GM12878 (cell line): ENCODE results near the gene HMCN1. TPM values are rescaled to one million over a fixed set of nuclear protein-coding genes. Genes with fewer than 3 reads are reported as not detected.

Experiments used
- ATAC-seq: fragments of 200-7000 bp; cut with Tn5 transposase; 3 replicates; pipeline ENCODE4 v1.9.1; 2020; ENCODE audit warnings: mild to moderate bottlenecking, moderate library complexity
- BruUV-seq: library from RNA; stranded (reverse); fragments of 400-500 nt; replicated peaks from 2 replicates; lab custom pipeline; 2021; lab: Mats Ljungman, UMichigan
- CTCF ChIA-PET: fragments of 300-600 bp; sonication (Branson Sonifier 250); formaldehyde crosslinking; extraction: SDS; loops from one replicate; lab custom pipeline; 2021; ENCODE audit warnings: inconsistent platforms; lab: Yijun Ruan, JAX
- POLR2A ChIA-PET: fragments of 350-600 bp; formaldehyde crosslinking; extraction: SDS; loops from one replicate; lab custom pipeline; 2021; ENCODE audit warnings: inconsistent platforms; lab: Charles Lee
- RAD21 ChIA-PET: fragments of 300-600 bp; sonication (Branson Sonifier 250); formaldehyde crosslinking; loops from one replicate; lab custom pipeline; 2023; ENCODE audit warnings: antibody characterized with exemption; ENCODE audit not compliant: unreplicated experiment; lab: Charles Lee
- SMC1A ChIA-PET: fragments of 300-600 bp; sonication (Branson Sonifier 250); formaldehyde crosslinking; loops from one replicate; lab custom pipeline; 2023; ENCODE audit not compliant: unreplicated experiment, uncharacterized antibody; lab: Charles Lee
- DNase-seq: peaks from one replicate; pipeline ENCODE4 v3.0.0-alpha.2; 2011; ENCODE audit warnings: low read depth, low spot score
- FAIRE-seq: peaks from 3 replicates; lab custom pipeline; 2011; peaks lifted over from hg19 to GRCh38; lab: Jason Lieb, UNC
- H2AFZ ChIP-seq: 2 replicates; pipeline ENCODE4 v1.6.0; 2011; ENCODE audit warnings: low read depth, low read length, control low read depth; ENCODE audit not compliant: control insufficient read depth
- H3K27ac ChIP-seq: 2 replicates; pipeline ENCODE4 v1.5.1; 2011; ENCODE audit warnings: control low read depth; ENCODE audit not compliant: control insufficient read depth, insufficient read depth
- H3K27me3 ChIP-seq, 2 experiments: replicated peaks in 1 of 2; 2 replicates each; pipeline versions ENCODE4 v1.6.0 to v1.6.1; 2011; ENCODE audit warnings: low read length in 1 of 2; ENCODE audit not compliant: control insufficient read depth in 2 of 2, insufficient read depth in 2 of 2
- H3K36me3 ChIP-seq, 2 experiments: 2 replicates each; pipeline ENCODE4 v1.5.1; 2011; ENCODE audit warnings: low read length in 1 of 2; ENCODE audit not compliant: control insufficient read depth in 2 of 2, insufficient read depth in 2 of 2
- H3K4me1 ChIP-seq: 2 replicates; pipeline ENCODE4 v1.6.1; 2011; ENCODE audit warnings: mild to moderate bottlenecking, low read length, moderate library complexity, mixed read lengths; ENCODE audit not compliant: control insufficient read depth, insufficient read depth
- H3K4me2 ChIP-seq: 2 replicates; pipeline ENCODE4 v1.6.0; 2011; ENCODE audit warnings: control low read depth; ENCODE audit not compliant: control insufficient read depth, insufficient read depth
- H3K4me3 ChIP-seq: fragments of 200-600 bp; sonication (generic); 2 replicates; pipeline ENCODE4 v1.5.1; 2016
- H3K79me2 ChIP-seq: 2 replicates; pipeline ENCODE4 v1.6.0; 2011; ENCODE audit warnings: low read length; ENCODE audit not compliant: control insufficient read depth, insufficient read depth
- H3K9ac ChIP-seq: 2 replicates; pipeline ENCODE4 v1.8.0; 2011; ENCODE audit warnings: low read length, control low read depth, mixed read lengths; ENCODE audit not compliant: control insufficient read depth, insufficient read depth
- H3K9me3 ChIP-seq: replicated peaks from 3 replicates; pipeline ENCODE4 v1.5.1; 2011; ENCODE audit warnings: mild to moderate bottlenecking, low read length; ENCODE audit not compliant: control insufficient read depth, insufficient read depth
- H4K20me1 ChIP-seq: 2 replicates; pipeline ENCODE4 v1.6.0; 2011; ENCODE audit not compliant: control insufficient read depth, insufficient read depth
- BHLHE40 ChIP-seq, 2 experiments: fragments of 450-650 bp in 1 of 2; IDR thresholded peaks; 2 replicates each; pipeline ENCODE4 v1.6.1; 2011 to 2017; ENCODE audit warnings: low read depth in 2 of 2, borderline replicate concordance in 1 of 2, improper control_type of control experiment in 1 of 2, low read length in 1 of 2, mild to moderate bottlenecking in 1 of 2
- CEBPB ChIP-seq, 2 experiments: fragments of 150-350 bp in 1 of 2; IDR thresholded peaks; 2 replicates each; pipeline ENCODE4 v1.6.1; 2012 to 2014; ENCODE audit warnings: low read depth in 2 of 2, low read length in 2 of 2, borderline replicate concordance in 1 of 2, inconsistent platforms in 1 of 2
- CHD1 ChIP-seq: IDR thresholded peaks from 2 replicates; pipeline ENCODE4 v1.6.1; 2012; ENCODE audit warnings: low read depth, low read length, improper control_type of control experiment
- EZH2 ChIP-seq: IDR thresholded peaks from 2 replicates; pipeline ENCODE4 v1.6.1; 2012; ENCODE audit warnings: low read depth, mild to moderate bottlenecking, control low read depth, inconsistent platforms, low read length, borderline replicate concordance; ENCODE audit not compliant: control insufficient read depth
- WGBS: methylation state at CpG from one replicate; pipeline ENCODE4 v1.1.6; 2016; ENCODE audit warnings: low lambda C conversion rate; ENCODE audit not compliant: insufficient replicate concordance, insufficient coverage; ENCODE audit errors: missing lambda C conversion rate; 5-methylcytosine and 5-hydroxymethylcytosine counted together
- in situ Hi-C: fragments of 300-500 bp; cut with MboI; formaldehyde crosslinking; loops from 9 replicates; pipeline ENCODE4 v1.14.3; 2018; ENCODE audit warnings: mixed read lengths
- intact Hi-C: fragments of 100-400 bp; cut with micrococcal nuclease; formaldehyde crosslinking; loops from one replicate; pipeline ENCODE4 v1.14.2; 2022; ENCODE audit not compliant: unreplicated experiment
- polyA plus RNA-seq, 11 experiments: library from polyadenylated mRNA; depleted of rRNA in 4 of 11; unstranded in 6 of 11; stranded (reverse) in 5 of 11; fragments of >200 nt; fragmentation: Nextera tagmentation in 4 of 11; fragmentation: Illumina TruSeq in 1 of 11; extraction: Ambion mirVana in 4 of 11; extraction: Trizol in 1 of 11; gene quantifications; 1 replicate in 1 of 11; 2 replicates in 10 of 11; pipeline versions ENCODE4 v1.2.1 to v1.2.3, GENCODE V29; 2011 to 2016; ENCODE audit warnings: inconsistent platforms in 2 of 11, missing spikeins in 2 of 11, low read depth in 1 of 11
- total RNA-seq, 4 experiments: library from RNA; depleted of rRNA in 3 of 4; stranded (reverse); fragments of >200 nt in 3 of 4; fragmentation: Illumina TruSeq in 1 of 4; extraction: Trizol in 1 of 4; gene quantifications; 2 replicates each; pipeline versions ENCODE4 v1.2.1 to v1.2.3, GENCODE V29; 2013 to 2021

Gene HMCN1
- total and polyA plus RNA-seq, 10 of the 15 experiments (the other 5 are each of a cell fraction or from before 2014, with no cell fraction given) = under 0.01 to 0.07 TPM; not detected in 8

DNA sequence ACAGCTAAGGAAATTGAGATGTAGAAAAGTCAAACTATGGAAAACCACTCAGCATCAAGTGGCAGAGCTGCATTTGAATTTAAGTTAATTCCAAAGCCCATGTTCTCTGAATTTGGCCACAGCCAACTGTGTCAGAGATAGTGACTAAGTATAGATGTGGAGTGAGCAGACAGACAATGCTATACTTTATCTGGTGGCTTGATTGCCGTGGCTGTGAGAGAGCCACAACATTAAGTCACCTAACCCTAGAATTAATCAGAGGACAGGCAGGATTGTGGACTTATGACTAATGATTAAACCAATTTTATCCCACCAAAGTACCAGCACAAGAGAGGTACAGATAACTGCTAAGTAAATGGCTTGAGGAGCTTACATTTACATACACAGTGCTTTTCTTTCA is 431.1 kb downstream of the HMCN1 start:
- in situ Hi-C loops (no loop called here), intact Hi-C loops (loop anchor here (10.0 kb wide), 1 partner anchor 61 kb away; no protein-coding TSS in a partner anchor)
- no TSS peak for BruUV-seq
- H3K4me1 ChIP-seq = no peaks in the 10 kb centered on the region
- no peaks in the 10 kb centered on the region for H3K27me3 ChIP-seq
- ChIA-PET POLR2A (no interaction called here), RAD21 (no interaction called here), SMC1A (interaction anchor here (1.5 kb wide), 1 partner anchor 17 kb away, joined by 4 read pairs; no protein-coding TSS in a partner anchor), CTCF (interaction anchor here (0.6 kb wide), 1 partner anchor 70 kb away, joined by 3 read pairs; no protein-coding TSS in a partner anchor)
- no peak overlapping the region for H2AFZ ChIP-seq
- DNase-seq (no peak), ATAC-seq (no peak), FAIRE-seq (no peak)
- H4K20me1 ChIP-seq = no peaks in the 10 kb centered on the region
- no peaks in the 10 kb centered on the region for H3K79me2 ChIP-seq
- TF ChIP-seq EZH2 (no peak), BHLHE40 (IDR thresholded peaks at IDR 0.05; ENCODE audit: borderline replicate concordance in 1 of 2, low read depth in 2 of 2, low read length in 1 of 2) (no peak), CEBPB (IDR thresholded peaks at IDR 0.05; ENCODE audit: borderline replicate concordance in 1 of 2, low read depth in 2 of 2, low read length in 2 of 2) (no peak)
- WGBS = 11% methylated on average over 1 of the region's 1 CpG
- H3K4me3 ChIP-seq = no peak overlapping the region
- no peak overlapping the region for H3K9ac ChIP-seq
- H3K4me2 ChIP-seq = no peak overlapping the region
- no peaks in the 10 kb centered on the region for H3K9me3 ChIP-seq
- H3K27ac ChIP-seq = no peak overlapping the region
- H3K36me3 ChIP-seq = no peaks in the 10 kb centered on the region

DNA sequence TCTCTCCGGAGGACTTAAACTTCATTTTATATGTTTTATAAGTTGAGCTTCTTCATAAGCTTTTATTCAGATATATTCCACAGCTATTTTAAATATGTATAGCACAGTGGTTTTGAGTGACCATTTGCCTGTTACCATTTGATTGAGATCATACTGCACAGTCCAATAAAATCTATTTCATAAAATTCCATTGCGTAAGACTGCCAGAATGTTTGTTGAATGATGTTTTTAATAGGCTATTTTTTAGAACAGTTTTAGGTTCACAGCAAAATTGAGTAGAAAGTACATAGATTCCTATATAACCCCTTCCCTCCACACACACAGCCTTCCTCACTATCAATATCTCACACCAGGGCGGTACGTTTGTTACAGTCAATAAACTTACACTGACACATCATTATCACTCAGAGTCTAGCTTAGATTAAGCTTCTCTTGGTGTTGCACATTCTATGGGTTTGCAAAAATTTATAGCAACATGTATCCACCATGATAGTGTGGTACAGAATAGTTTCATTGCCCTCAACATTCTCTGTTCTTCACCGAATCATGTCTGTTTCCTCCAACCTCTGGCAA is 433.0 kb downstream of the HMCN1 start:
- no peaks in the 10 kb centered on the region for H3K27me3 ChIP-seq
- BruUV-seq = no TSS peak
- intact Hi-C loops = loop anchor here (10.0 kb wide), 1 partner anchor 62 kb away; no protein-coding TSS in a partner anchor
- no peaks in the 10 kb centered on the region for H3K79me2 ChIP-seq
- no peak overlapping the region for H2AFZ ChIP-seq
- WGBS = 61% methylated on average over 5 of the region's 5 CpGs
- SMC1A ChIA-PET = interaction anchor here (0.9 to 1.1 kb wide), 2 partner anchors 10 to 45 kb away, joined by 3 read pairs; no protein-coding TSS in a partner anchor
- no peaks in the 10 kb centered on the region for H3K9me3 ChIP-seq
- H3K9ac ChIP-seq = no peak overlapping the region
- in situ Hi-C loops = no loop called here
- H3K4me1 ChIP-seq = no peaks in the 10 kb centered on the region
- H3K27ac ChIP-seq = no peak overlapping the region
- POLR2A ChIA-PET = no interaction called here
- CTCF ChIA-PET = interaction anchor here (1.1 kb wide), 1 partner anchor 12 kb away, joined by 4 read pairs; no protein-coding TSS in a partner anchor
- DNase-seq (no peak), ATAC-seq (no peak), FAIRE-seq (no peak)
- H3K4me2 ChIP-seq = no peak overlapping the region
- no peak overlapping the region for H3K4me3 ChIP-seq
- H4K20me1 ChIP-seq = no peaks in the 10 kb centered on the region
- RAD21 ChIA-PET = no interaction called here
- TF ChIP-seq CHD1 = no peak
- H3K36me3 ChIP-seq = no peaks in the 10 kb centered on the region
